Stimulated activated naive CD4-positive, alpha-beta T cell treated with Interleukin-2 at 50 U/mL for 16 hours (primary cell): ENCODE results near the gene SCART1.
"Not testable (repeated sequence)": the region's sequence is repeated elsewhere in the genome, so short reads cannot be mapped to it uniquely, and the experiment has no call there.

ENCODE experiments used
- DNase-seq: peaks from one replicate; lab custom pipeline; 2025; lab: John Stamatoyannopoulos, UW

SCART1 gene

GRCh38 chr10:133453516-133454203 lies at the start of gene SCART1:
Gene SCART1, plus strand, starts transcription at chr10:133453945. Its CDS starts 53 bp downstream, at chr10:133453998.
- DNase-seq, result no peak

GRCh38 chr10:133405272-133405671 lies 48.5 kb upstream of the SCART1 start:
- no peak for DNase-seq

- DNase-seq, result no peak
These were observed 47.8 kb upstream of the SCART1 start for GRCh38 chr10:133405844-133406527.

GRCh38 chr10:133411523-133412380 lies 42.0 kb upstream of the SCART1 start:
- DNase-seq, result no peak

GRCh38 chr10:133412381-133412711 lies 41.4 kb upstream of the SCART1 start:
- DNase-seq, result no peak

GRCh38 chr10:133414401-133414800 lies 39.3 kb upstream of the SCART1 start:
- not testable (repeated sequence) for DNase-seq

GRCh38 chr10:133415752-133416151 lies 38.0 kb upstream of the SCART1 start:
- no peak for DNase-seq

- DNase-seq, result no peak
These were observed 35.3 kb upstream of the SCART1 start for GRCh38 chr10:133418289-133418993.

GRCh38 chr10:133419211-133419950 lies 34.4 kb upstream of the SCART1 start:
- DNase-seq, result no peak

- DNase-seq, result no peak
These were observed 33.7 kb upstream of the SCART1 start for GRCh38 chr10:133420028-133420427.

- DNase-seq, result no peak
These were observed 33.2 kb upstream of the SCART1 start for GRCh38 chr10:133420579-133420978.

GRCh38 chr10:133421336-133422222 lies 32.2 kb upstream of the SCART1 start:
- DNase-seq, result no peak

GRCh38 chr10:133422223-133422806 lies 31.4 kb upstream of the SCART1 start:
- DNase-seq, result no peak

- no peak for DNase-seq
These were observed 30.7 kb upstream of the SCART1 start for GRCh38 chr10:133422807-133423771.

- not testable (repeated sequence) for DNase-seq
These were observed 29.6 kb upstream of the SCART1 start for GRCh38 chr10:133424102-133424501.

GRCh38 chr10:133424601-133425000 lies 29.1 kb upstream of the SCART1 start, which contains the start of gene SPRN:
Gene SPRN, minus strand, starts transcription at chr10:133424625. Its CDS starts 944 bp downstream, at chr10:133423681.
- DNase-seq, result not testable (repeated sequence)

GRCh38 chr10:133429571-133429970 lies 24.2 kb upstream of the SCART1 start:
- DNase-seq, result not testable (repeated sequence)

- DNase-seq, result not testable (repeated sequence)
These were observed 21.7 kb upstream of the SCART1 start for GRCh38 chr10:133431888-133432613.
